ENCODE measurements around the gene KLHDC10.

DNA sequence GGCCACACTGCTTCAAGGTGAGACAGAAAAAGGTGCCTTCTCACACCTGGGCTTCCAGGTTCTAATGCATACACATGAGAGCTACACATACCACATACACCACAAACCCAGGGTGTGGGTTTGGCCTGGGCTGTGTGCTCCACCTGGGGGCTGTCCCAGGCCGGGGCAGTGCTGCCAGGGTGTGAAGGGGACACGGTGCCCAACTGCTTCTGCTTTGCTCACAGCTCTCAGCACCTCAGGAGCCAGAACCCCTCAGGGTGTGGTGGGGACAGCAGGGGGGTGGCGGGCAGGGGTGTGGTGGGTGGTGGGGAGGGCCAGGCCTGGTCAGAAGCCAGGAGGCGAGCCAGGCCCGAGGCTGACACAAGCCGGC is 83.8 kb downstream of the KLHDC10 start:
- no peak for TF ChIP-seq GATA3 (IDR thresholded peaks at IDR 0.05; ENCODE audit: low read depth, low read length)
- no peak for TF ChIP-seq GATA2 (IDR thresholded peaks at IDR 0.05; ENCODE audit: low read depth, low read length)
